ENCODE measurements around the gene BRD2.

GRCh38 chr6:33013608-33014007 lies 45.2 kb downstream of the BRD2 start:
- no peak for TF ChIP-seq POLR2A (IDR thresholded peaks at IDR 0.05)
- TF ChIP-seq CTCF (IDR thresholded peaks at IDR 0.05 in 4 of 5, conservative IDR thresholded peaks at IDR 0.05 in 1 of 5): no peak
